Islet precursor cell (in vitro differentiated cells): ENCODE results near the gene SMIM34.
"Not testable (repeated sequence)": the region's sequence is repeated elsewhere in the genome, so short reads cannot be mapped to it uniquely, and the experiment has no call there.

Source experiments
- DNase-seq: peaks from one replicate; pipeline ENCODE4 v3.0.0-alpha.2; 2018

Gene SMIM34

DNA sequence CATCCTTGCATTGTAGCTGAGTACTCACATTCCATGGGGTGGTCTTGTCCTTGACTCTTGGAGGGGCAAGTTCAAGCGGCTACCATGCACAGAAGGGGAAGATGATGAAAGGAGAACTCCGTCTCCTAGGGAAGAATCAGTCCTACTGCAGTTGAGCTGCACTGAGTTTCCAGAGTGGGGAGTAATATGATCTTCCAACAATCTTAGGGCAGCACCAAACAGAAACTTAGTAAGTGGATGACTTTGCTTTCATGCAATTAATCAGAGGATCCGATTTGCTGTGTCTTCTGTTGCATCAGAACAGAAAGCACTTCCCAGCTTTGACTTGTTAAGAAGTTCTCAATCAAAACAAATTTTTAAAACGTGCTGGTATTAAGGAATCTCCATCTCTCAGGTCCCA lies at the start of gene SMIM34:
Gene SMIM34, minus strand, starts transcription at position 147 of the 400 bp plus-strand sequence. Its CDS starts 112 bp downstream, at position 35.
- DNase-seq = not testable (repeated sequence)

GRCh38 chr21:34467333-34467732 lies 43.6 kb upstream of the SMIM34 start:
- DNase-seq = not testable (repeated sequence)

DNA sequence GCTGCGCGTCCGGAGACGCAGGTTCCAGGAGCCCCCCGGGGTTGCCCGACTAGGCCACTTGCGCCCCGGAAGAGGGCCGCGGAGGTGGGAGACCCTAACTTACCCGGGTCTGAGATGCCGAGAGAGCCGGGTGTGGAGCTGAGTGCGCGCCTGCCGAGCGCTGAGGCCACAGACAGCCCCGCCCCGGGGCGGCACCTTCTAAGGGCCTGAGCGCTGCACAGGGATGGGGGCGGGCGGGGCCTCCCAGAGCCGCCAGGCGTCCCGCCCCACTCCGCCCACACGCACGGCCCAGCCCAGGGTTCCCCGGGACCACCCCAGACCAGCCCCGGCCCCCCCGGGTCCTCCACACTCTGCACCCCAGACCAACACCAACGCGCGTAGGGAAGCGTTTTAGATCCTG lies 35.7 kb upstream of the SMIM34 start:
- DNase-seq = not testable (repeated sequence)

GRCh38 chr21:34458266-34458665 lies 34.5 kb upstream of the SMIM34 start:
- not testable (repeated sequence) for DNase-seq

GRCh38 chr21:34456180-34456579 lies 32.4 kb upstream of the SMIM34 start:
- DNase-seq = not testable (repeated sequence)

- DNase-seq = not testable (repeated sequence)
Measured at GRCh38 chr21:34455628-34456027, 31.9 kb upstream of the SMIM34 start.

DNA sequence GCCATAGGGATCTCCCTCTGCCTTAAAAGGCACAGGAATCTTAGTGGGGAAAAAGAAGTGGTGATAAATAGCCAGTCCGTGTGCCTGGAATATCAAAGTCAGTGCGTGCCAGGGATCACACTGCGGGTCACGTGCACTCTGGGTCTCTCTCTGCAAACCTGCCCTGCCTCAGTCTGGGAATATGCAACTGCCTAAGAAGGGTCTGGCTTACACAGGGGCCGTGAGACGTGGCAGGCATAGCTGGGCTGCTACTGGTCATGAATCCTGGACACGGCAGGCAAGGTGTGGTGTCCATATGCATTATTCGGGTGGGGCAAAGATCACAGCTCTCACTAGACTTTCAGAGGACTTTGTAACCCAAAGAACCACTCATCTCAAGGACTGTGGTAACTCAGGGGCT lies 23.3 kb upstream of the SMIM34 start:
- not testable (repeated sequence) for DNase-seq

DNA sequence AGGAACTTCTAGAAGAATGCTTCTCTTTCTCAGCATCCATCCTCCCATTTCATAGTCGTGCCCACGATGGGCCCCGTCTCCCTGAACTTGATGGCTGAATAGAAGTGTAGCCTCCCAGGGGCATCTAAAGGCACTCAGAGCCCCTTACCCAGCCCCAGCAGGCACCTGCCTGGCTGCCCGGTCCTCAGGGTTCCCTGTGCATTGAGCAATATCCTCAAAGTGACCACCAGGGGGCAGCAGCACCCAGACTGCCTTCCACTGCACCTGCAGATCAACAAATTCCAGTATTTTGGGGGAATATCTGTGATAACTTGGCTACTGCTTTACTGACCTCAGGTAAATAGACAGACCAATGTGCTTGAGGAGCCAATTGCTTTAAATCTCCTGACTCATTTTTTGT lies 19.7 kb upstream of the SMIM34 start:
- not testable (repeated sequence) for DNase-seq

GRCh38 chr21:34429710-34430109 lies 6.0 kb upstream of the SMIM34 start:
- DNase-seq = not testable (repeated sequence)

- not testable (repeated sequence) for DNase-seq
Measured at GRCh38 chr21:34428441-34428840, 4.7 kb upstream of the SMIM34 start.

- DNase-seq = not testable (repeated sequence)
Measured at GRCh38 chr21:34427339-34427738, 3.6 kb upstream of the SMIM34 start.

- not testable (repeated sequence) for DNase-seq
Measured at GRCh38 chr21:34417448-34418077, 6.2 kb downstream of the SMIM34 start.

- DNase-seq = not testable (repeated sequence)
Measured at GRCh38 chr21:34407294-34407693, 16.5 kb downstream of the SMIM34 start.

DNA sequence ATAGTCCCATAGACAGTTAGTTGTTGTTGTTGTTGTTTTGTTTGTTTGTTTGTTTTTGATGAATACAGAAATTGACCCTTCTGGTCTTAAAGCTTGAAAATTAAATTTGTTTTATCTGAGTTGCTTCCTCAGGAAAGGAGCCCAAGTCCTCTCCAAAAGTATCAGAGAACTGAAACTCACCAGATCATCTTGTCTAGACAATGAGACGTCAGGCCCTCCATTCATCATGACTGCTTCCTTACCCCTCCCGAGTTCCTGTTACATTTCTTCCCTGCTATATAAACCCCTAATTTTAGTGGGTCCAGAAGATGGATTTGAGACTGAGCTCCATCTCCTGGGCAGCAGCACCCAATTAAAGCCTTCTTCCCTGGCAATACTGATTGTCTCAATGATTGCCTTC lies 17.1 kb downstream of the SMIM34 start:
- not testable (repeated sequence) for DNase-seq

DNA sequence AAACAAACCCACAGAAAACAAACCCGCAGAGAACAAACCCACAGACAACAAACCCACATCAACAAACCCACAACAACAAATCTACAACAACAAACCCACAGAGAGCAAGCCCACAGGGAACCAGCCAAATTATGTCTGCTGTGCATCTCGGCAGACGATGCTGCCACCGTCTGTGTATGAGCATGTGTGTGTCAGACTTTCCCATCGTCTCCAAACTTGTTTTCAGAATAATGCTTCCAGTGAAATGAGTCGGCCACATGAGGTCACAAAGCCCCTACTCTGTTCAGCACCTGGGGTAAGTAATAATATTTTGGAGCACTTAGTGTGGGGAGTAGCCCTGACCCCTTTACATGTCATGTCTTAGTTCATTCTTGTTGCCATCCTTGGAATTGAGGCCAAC lies 17.6 kb downstream of the SMIM34 start:
- DNase-seq = not testable (repeated sequence)

GRCh38 chr21:34405686-34406085 lies 18.1 kb downstream of the SMIM34 start:
- DNase-seq = not testable (repeated sequence)

DNA sequence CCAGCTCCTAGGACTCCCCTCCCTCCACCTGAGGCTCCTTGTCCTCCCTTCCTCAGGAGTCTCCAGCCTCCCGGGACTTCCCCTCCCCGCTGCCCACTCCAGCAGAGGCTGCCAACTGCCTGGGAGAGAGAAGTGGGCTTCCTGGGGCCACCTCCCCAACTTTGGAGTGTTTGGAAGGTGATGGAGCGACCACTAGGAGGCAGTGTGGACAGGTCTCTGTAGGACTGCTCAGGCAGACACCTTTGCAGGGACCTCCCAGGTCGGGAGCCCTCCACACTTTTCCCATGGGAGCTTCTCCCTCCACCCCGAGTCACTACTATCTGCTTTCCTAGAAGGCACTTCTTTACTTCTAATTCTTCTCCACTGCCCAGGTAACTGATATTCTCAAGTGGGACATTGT lies 19.0 kb downstream of the SMIM34 start:
- DNase-seq = not testable (repeated sequence)

DNA sequence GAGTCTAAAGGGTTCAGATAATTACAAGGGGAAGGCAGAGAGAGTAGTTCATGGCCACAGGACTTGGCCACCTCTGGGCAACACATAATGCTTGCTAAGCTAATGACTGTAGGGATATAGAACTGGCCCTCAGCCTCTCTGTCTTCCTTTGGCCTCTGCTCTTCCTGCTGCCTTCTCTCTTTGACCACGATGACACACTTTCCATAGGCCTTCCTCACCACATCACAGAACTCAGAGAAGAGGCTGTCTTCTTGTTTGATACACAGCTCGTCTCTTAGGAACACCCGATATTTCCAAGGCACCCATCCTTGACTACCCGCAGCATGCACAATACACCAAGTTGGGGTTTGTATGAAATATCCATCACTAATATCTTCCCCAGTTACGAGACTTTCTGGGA lies 23.2 kb downstream of the SMIM34 start:
- DNase-seq = not testable (repeated sequence)

DNA sequence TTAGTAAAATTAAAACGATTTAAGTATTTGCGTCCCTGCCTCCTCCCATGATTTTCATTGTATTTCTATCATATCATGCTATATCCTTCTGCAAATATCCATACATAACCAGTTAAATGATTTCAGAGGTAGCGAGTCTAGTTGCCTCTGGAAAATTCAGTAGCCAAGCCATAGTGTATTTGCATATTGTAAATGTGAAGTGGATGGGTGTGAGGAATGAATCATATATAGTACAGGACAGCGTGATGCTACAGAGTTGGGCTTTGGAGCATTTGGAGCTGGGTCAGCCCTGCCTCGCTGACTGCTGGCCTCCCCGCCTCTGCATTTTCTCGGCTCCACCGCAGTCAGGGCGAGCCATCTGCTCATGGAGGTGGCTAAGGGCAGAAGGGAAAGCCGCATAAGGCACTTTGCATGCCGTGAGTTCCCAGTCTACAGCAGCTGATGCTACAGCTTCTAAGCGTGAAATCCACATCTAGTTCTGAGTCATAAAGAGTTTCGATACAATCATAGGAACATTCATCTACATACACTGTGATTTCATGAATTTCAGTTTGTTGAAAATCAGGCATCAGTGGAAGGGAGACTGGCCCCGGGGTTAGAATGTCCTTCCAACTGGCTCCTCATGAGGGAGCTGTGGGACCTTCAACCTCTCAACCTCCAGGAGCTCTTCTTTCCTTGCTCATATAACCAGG lies 39.9 kb downstream of the SMIM34 start:
- DNase-seq = not testable (repeated sequence)

DNA sequence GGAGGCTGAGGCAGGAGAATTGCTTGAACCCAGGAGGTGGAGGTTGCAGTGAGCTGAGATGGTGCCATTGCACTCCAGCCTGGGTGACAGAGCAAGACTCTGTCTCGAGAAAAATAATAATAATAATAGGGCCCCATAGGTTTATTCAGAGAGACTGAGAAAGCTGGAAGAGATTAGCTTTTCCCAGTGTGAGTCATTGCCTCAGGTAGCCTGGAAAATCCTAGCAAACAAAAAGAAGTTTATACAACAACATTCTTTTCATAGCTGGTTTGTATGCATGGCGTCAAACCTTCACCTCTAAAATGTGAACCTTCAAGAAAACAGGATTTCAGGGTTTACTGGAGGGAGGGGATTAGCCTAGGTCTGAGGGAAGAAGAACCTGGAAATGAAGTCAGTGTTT lies 40.6 kb downstream of the SMIM34 start:
- DNase-seq = not testable (repeated sequence)

GRCh38 chr21:34375619-34375972 lies 48.2 kb downstream of the SMIM34 start:
- DNase-seq = not testable (repeated sequence)

- DNase-seq = not testable (repeated sequence)
Measured at GRCh38 chr21:34374940-34375618, 48.7 kb downstream of the SMIM34 start, which contains the start of gene SMIM11. Gene SMIM11 (plus strand): TSS chr21:34375507. CDS start chr21:34379505, 3,998 bp downstream.

DNA sequence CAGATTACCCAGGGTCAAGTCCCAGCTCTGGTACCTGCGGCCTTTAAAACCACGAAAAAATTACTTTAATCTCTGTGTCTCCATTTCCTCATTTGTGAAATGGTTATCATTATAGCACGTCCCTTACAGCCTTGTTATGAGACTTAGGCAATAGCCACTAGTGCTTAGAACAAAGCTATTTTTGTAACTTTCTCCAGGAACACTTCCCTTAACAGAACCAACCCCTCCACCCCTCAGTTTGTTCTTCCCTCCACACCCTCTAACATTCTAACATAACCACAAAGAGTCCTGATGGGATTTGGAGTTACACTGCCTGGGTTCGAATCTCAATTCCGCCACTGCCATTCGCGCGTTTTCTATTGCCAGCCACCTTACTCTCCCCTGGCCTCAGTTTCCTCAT lies 49.3 kb downstream of the SMIM34 start:
- DNase-seq = not testable (repeated sequence)

DNA sequence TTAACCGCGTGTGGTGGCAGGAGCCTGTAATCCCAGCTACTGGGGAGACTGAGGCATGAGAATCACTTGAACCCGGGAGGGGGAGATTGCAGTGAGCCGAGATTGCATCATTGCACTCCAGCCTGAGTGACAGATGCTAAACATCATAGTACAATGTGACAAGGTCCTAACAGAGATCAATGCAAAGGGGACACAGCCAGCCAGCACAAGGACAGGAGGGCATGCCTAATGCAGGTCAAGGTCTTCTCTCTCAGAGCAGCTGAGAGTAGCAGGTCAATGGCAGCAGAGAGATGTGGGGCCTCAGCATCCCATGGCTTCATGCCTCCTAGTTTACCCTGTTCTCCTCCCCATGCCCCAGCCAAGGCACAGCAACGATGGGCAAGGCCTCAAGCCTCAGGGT lies 51.4 kb downstream of the SMIM34 start:
- peak; percentile 28 for DNase-seq
